ENCODE measurements around the gene ABCB8. TPM values are rescaled to one million over a fixed set of nuclear protein-coding genes. Genes with fewer than 3 reads are reported as not detected.
A peak's percentile ranks its signal among the peaks of the same experiment; 100 is the strongest.

The ABCB8 gene
- total and polyA plus RNA-seq, 2 of the 4 experiments (the other 2 are of a cell fraction) = 16.3 to 26.8 TPM

DNA sequence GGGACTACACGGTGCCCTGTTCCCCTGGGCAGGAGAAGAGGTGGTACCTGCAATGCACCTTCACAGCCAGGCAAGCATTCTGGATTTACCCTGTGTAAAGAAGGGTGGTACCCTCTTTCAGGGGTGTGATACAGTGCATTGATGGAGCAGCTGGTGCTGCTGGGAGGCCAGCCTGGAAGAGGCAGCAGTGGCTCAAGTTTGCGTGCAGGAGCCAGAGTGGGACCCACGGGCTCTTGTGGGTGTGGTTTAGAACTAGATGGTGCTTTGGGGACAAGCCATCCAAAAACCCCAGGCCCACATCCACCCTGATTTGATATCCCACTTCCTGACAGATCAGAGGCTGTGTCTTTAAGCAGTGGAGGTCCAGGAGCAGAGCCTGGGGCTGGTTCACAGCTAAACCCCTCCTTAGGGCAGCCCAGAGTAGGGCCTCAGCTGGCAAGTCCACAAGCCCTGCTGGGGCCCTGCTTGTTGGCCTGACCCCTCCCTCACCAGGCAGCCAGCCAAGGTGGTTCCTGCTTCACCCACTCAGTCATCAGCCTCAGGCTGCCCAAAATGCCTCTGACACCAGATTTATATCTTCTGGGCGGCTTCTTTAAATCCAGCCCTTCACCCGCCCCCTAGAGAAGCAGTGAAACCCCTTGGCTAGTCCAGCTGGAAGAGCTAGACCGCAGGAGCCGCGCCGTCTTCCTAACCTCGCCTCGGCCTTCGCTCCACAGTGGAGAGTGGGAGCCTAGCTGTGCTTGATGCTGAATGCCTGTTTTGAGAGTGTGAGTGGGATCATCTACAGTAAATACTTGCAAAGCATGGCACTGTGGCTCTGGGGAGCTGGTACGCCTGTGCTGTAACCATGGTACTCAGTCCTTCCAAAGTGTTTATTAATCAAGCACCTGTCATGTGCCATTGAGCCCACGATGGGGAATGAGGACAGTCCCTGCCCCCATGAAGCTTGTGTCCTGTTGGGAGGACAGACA is 18.6 kb downstream of the ABCB8 start:
- ATAC-seq (ENCODE audit: low read depth) = peak; percentile 56
- no peak for TF ChIP-seq SMC3 (IDR thresholded peaks at IDR 0.05; ENCODE audit: low read depth, low read length)
- TF ChIP-seq MAFK (IDR thresholded peaks at IDR 0.05; ENCODE audit: low read depth, low read length) = no peak
- TF ChIP-seq POLR2A (IDR thresholded peaks at IDR 0.05; ENCODE audit: low read depth, low read length) = no peak
- TF ChIP-seq MAZ (IDR thresholded peaks at IDR 0.05; ENCODE audit: borderline replicate concordance, low read depth, low read length) = no peak
- no peak for TF ChIP-seq MXI1 (IDR thresholded peaks at IDR 0.05; ENCODE audit: borderline replicate concordance, low read depth, low read length)
- Histone ChIP-seq H3K9me1 (ENCODE audit: insufficient read depth, low read length) (peaks cover 6% of the 10 kb centered on the region; the same call in 1 of the 2 replicates), H4K8ac (ENCODE audit: low read depth in 2 of 2, low read length in 2 of 2) (no peak overlapping the region), H3K4ac (ENCODE audit: low read depth, low read length) (no peak overlapping the region), H3K14ac (replicated peaks; ENCODE audit: low read depth, low read length) (no peak overlapping the region), H3K23ac (ENCODE audit: low read depth, low read length) (no peak overlapping the region), H3K4me1 (ENCODE audit: control insufficient read depth, insufficient read depth, low read length) (peaks cover 11% of the 10 kb centered on the region; the same call in 1 of the 2 replicates), H3K9ac (ENCODE audit: low read depth, low read length) (no peak overlapping the region), H3K36me3 (ENCODE audit: control insufficient read depth, insufficient read depth, low read length) (peaks cover 11% of the 10 kb centered on the region; the same call in 1 of the 2 replicates), H3K27ac (ENCODE audit: insufficient read depth, low read length) (peak overlapping the region; percentile 11; the same call in 1 of the 2 replicates), H2AK9ac (replicated peaks; ENCODE audit: low read depth, low read length, poor library complexity) (peak overlapping the region; percentile 82), H3K18ac (ENCODE audit: low read depth, low read length) (no peak overlapping the region), H2AK5ac (ENCODE audit: low read depth, low read length) (0 out of 2 replicates have a peak overlapping the region, but pooled peaks have one; percentile 8), H2AFZ (replicated peaks; ENCODE audit: low read length, poor library complexity) (peak overlapping the region; percentile 68), H3K79me1 (ENCODE audit: low read depth in 1 of 2, low read length in 2 of 2) (no peaks in the 10 kb centered on the region), H3K9me3 (ENCODE audit: control insufficient read depth, insufficient read depth, low read length) (no peaks in the 10 kb centered on the region), H4K5ac (ENCODE audit: low read depth, low read length) (no peak overlapping the region), H3K27me3 (ENCODE audit: control insufficient read depth, insufficient read depth, low read length) (no peaks in the 10 kb centered on the region; the same call in 1 of the 2 replicates), H3K56ac (ENCODE audit: extremely low read depth, insufficient read depth, low read length) (no peak overlapping the region), H2BK120ac (ENCODE audit: low read depth, low read length) (no peak overlapping the region), H2BK5ac (ENCODE audit: low read depth, low read length, poor library complexity, severe bottlenecking) (no peak overlapping the region), H4K91ac (ENCODE audit: insufficient read depth, low read depth, low read length) (no peak overlapping the region), H3K4me2 (ENCODE audit: low read depth, low read length) (peak overlapping the region; percentile 13; the same call in 1 of the 2 replicates), H3K4me3 (ENCODE audit: insufficient read depth, low read depth, low read length) (no peak overlapping the region), H4K20me1 (ENCODE audit: insufficient read depth, low read length) (peaks cover 18% of the 10 kb centered on the region), H2BK15ac (ENCODE audit: low read depth, low read length) (no peak overlapping the region), H2BK20ac (ENCODE audit: low read depth, low read length) (no peak overlapping the region)
- dilution Hi-C loops (cut with HindIII; ENCODE audit: low sequenced_read_pairs, unreplicated experiment) (no loop called here), intact Hi-C loops (cut with micrococcal nuclease) (no loop called here), in situ Hi-C loops (cut with MboI; ENCODE audit: low sequenced_read_pairs) (no loop called here)
- ChIA-PET CTCF (interaction anchor here (0.9 kb wide), 1 partner anchor 19 kb away, joined by 3 read pairs; the partner anchor contains the start of gene ABCB8), POLR2A (ENCODE audit: unreplicated experiment) (no interaction called here)
- BruUV-seq (replicated peaks) = no TSS peak
- peak; percentile 66 for DNase-seq
- WGBS, 2 experiments (ENCODE audit: extremely low coverage in 2 of 2, insufficient read length in 1 of 2) = no CpG with 5 or more reads among the region's 14 CpGs
